SJSA1 (cell line): ENCODE measurements around the gene CARD18. TPM values are rescaled to one million over a fixed set of nuclear protein-coding genes. Genes with fewer than 3 reads are reported as not detected.
A peak's percentile ranks its signal among the peaks of the same experiment; 100 is the strongest.

Experiments
- DNase-seq, 2 experiments: peaks; one replicate each; pipeline ENCODE4 v3.0.0-alpha.2; 2015 to 2020; ENCODE audit warnings: low spot score in 2 of 2, low read depth in 1 of 2
- H3K27ac ChIP-seq: fragments of 250-450 bp; sonication (Bioruptor Pico); 2 replicates; pipeline ENCODE4 v1.5.1; 2020; ENCODE audit warnings: mild to moderate bottlenecking, moderate library complexity
- H3K27me3 ChIP-seq: fragments of 250-450 bp; sonication (Bioruptor Pico); replicated peaks from 2 replicates; pipeline ENCODE4 v1.5.1; 2020; ENCODE audit warnings: mild to moderate bottlenecking, moderate library complexity
- H3K36me3 ChIP-seq: fragments of 250-450 bp; sonication (Bioruptor Pico); 2 replicates; pipeline ENCODE4 v1.5.1; 2020; ENCODE audit warnings: mild to moderate bottlenecking
- H3K4me1 ChIP-seq: fragments of 250-450 bp; sonication (Bioruptor Pico); replicated peaks from 2 replicates; pipeline ENCODE4 v1.6.1; 2021; ENCODE audit warnings: mild to moderate bottlenecking
- H3K4me3 ChIP-seq: fragments of 250-450 bp; sonication (Bioruptor Pico); 2 replicates; pipeline ENCODE4 v1.5.1; 2020; ENCODE audit warnings: mild to moderate bottlenecking
- H3K9me3 ChIP-seq: fragments of 250-450 bp; sonication (Bioruptor Pico); replicated peaks from 2 replicates; pipeline ENCODE4 v1.5.1; 2020; ENCODE audit warnings: mild to moderate bottlenecking
- total RNA-seq: library from RNA; depleted of rRNA; stranded (reverse); fragments of >200 nt; shearing (Covaris generic); gene quantifications from 2 replicates; pipeline ENCODE4 v1.2.3, GENCODE V29; 2014; rRNA removed

Gene CARD18
- total RNA-seq: not detected in 2 replicates

DNA sequence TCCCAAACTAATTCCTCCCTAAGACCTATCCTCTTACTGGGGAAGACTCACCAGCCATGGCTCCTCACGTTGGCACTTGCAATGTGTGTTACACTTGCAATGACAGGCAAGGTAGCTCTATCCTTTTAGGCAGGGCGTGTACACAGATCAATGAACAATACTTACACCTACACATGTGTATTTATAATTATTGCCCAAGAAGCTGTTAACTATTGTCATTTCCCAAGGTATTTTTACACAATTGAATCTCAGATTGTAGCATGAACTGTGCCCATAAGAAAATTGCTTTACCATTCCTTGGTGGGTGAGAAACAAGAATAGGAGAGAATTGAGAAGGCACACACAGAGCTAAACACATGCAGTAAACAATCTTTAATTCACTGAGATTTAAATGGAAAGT lies at the start of gene CARD18:
Gene CARD18 (minus strand): TSS at position 101 of the 400 bp plus-strand sequence. CDS start 43 bp downstream, at position 58.
- H3K27ac ChIP-seq: no peak within 1 kb of the TSS
- DNase-seq: no peak
- H3K4me1 ChIP-seq: peaks cover 12% of the 10 kb centered on the region
- no peaks in the 10 kb centered on the region for H3K9me3 ChIP-seq
- no peaks in the 10 kb centered on the region for H3K27me3 ChIP-seq
- no peaks in the 10 kb centered on the region for H3K36me3 ChIP-seq
- no peak within 1 kb of the TSS for H3K4me3 ChIP-seq

- DNase-seq: no peak
- Histone ChIP-seq H3K4me3 (no peak overlapping the region), H3K36me3 (no peaks in the 10 kb centered on the region), H3K27me3 (no peaks in the 10 kb centered on the region), H3K27ac (no peak overlapping the region), H3K9me3 (no peaks in the 10 kb centered on the region), H3K4me1 (no peaks in the 10 kb centered on the region; the same call in 1 of the 2 replicates)
Measured at GRCh38 chr11:105183987-105184386, 44.4 kb upstream of the CARD18 start.

- Histone ChIP-seq H3K27me3 (no peaks in the 10 kb centered on the region), H3K27ac (no peak overlapping the region), H3K4me3 (no peak overlapping the region), H3K9me3 (no peaks in the 10 kb centered on the region), H3K4me1 (no peaks in the 10 kb centered on the region; the same call in 1 of the 2 replicates), H3K36me3 (no peaks in the 10 kb centered on the region)
- no peak for DNase-seq
Measured at GRCh38 chr11:105183426-105183825, 43.9 kb upstream of the CARD18 start.

GRCh38 chr11:105181521-105181920 lies 42.0 kb upstream of the CARD18 start:
- Histone ChIP-seq H3K36me3 (no peaks in the 10 kb centered on the region), H3K4me3 (no peak overlapping the region), H3K27ac (no peak overlapping the region), H3K27me3 (no peaks in the 10 kb centered on the region), H3K9me3 (no peaks in the 10 kb centered on the region), H3K4me1 (peaks cover 7% of the 10 kb centered on the region)
- DNase-seq: no peak

DNA sequence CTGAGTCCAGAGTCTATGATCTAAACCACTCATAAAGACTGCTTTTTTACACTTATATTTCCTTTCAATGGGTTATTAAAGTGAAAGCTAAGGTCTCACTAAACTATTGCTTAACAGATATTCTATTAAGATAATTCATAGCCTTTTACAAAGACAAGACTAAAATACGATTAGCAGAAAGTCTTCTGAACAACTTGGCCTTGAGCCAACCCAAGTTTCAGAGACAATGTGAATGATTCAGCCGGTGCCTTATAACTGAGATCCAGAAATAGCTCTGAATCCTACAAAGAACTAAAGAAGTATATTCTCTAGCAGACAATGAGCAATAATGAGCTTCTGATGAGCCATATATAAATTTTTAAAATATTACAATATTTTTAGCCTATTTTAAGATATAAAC lies 41.5 kb upstream of the CARD18 start:
- peaks cover 7% of the 10 kb centered on the region for H3K4me1 ChIP-seq
- DNase-seq: peak; percentile 5 to 41
- H3K36me3 ChIP-seq: no peaks in the 10 kb centered on the region
- H3K4me3 ChIP-seq: no peak overlapping the region
- no peak overlapping the region for H3K27ac ChIP-seq
- no peaks in the 10 kb centered on the region for H3K9me3 ChIP-seq
- H3K27me3 ChIP-seq: no peaks in the 10 kb centered on the region

DNA sequence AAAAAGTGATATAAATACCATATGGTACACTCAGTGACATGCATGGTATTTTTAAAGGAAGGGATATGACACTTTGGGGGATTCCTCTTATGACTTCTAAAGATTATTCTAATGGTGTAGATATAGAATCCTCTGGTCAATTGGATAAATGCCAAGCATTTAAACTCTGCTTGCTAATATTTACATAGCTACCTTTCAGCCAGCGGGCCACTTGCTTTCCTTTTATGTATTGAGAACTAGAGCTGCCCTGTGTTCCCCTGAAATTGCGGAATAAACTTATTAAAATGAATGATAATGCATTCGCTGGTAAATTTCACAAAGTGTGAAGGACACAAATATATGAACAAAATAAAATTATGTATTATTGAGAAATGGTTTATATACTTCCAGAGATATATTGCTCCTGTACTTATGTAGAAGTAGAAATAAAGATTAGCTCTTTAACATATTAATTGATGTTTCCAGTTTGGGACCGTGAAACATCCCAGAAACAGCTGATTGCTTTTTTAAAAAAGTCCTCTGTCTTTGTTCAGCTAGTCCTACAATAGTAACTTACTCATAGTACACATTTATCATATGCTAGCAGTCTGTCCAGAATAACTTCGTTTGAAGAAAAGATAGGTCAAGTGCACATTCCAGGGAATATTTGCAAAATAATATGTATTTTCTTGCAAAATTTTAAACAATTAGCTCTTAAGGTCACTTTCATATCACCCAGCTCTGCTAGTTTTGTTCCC lies 40.1 kb upstream of the CARD18 start:
- no peaks in the 10 kb centered on the region for H3K36me3 ChIP-seq
- no peak overlapping the region for H3K27ac ChIP-seq
- no peak overlapping the region for H3K4me3 ChIP-seq
- H3K4me1 ChIP-seq: peaks cover 7% of the 10 kb centered on the region
- DNase-seq: no peak
- no peaks in the 10 kb centered on the region for H3K9me3 ChIP-seq
- no peaks in the 10 kb centered on the region for H3K27me3 ChIP-seq

DNA sequence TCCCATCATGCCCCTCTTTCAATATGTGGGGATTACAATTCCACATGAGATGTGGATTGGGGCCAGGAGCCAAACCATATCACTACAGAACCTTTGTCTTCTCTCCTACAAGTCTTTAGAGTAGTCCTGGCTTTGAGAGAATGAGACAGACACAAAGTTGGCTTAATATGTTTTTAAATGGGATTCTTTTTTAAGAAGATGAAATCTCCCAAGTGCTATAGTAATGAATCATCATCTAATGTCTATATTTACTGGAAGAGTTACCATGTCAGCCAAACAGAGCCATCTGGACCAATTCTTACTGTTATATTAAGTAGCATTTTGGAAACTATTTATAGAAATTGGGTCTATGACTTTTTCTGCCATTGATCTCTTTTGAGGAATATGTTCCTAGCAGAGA lies 38.1 kb upstream of the CARD18 start:
- no peaks in the 10 kb centered on the region for H3K27me3 ChIP-seq
- peak in 1 of 2 experiments; percentile 43 for DNase-seq
- H3K4me3 ChIP-seq: no peak overlapping the region
- peaks cover 7% of the 10 kb centered on the region for H3K4me1 ChIP-seq
- H3K36me3 ChIP-seq: no peaks in the 10 kb centered on the region
- H3K9me3 ChIP-seq: no peaks in the 10 kb centered on the region
- H3K27ac ChIP-seq: peak overlapping the region; percentile 71

GRCh38 chr11:105168457-105168856 lies 28.9 kb upstream of the CARD18 start:
- Histone ChIP-seq H3K36me3 (no peaks in the 10 kb centered on the region), H3K9me3 (no peaks in the 10 kb centered on the region), H3K27me3 (no peaks in the 10 kb centered on the region), H3K4me1 (no peaks in the 10 kb centered on the region; the same call in 1 of the 2 replicates), H3K4me3 (no peak overlapping the region), H3K27ac (0 out of 2 replicates have a peak overlapping the region, but pooled peaks have one; percentile 9)
- DNase-seq: peak in 1 of 2 experiments; percentile 5

GRCh38 chr11:105167244-105167643 lies 27.7 kb upstream of the CARD18 start:
- H3K27me3 ChIP-seq: no peaks in the 10 kb centered on the region
- H3K36me3 ChIP-seq: no peaks in the 10 kb centered on the region
- no peaks in the 10 kb centered on the region for H3K9me3 ChIP-seq
- H3K27ac ChIP-seq: no peak overlapping the region
- H3K4me1 ChIP-seq: no peaks in the 10 kb centered on the region; the same call in 1 of the 2 replicates
- no peak for DNase-seq
- H3K4me3 ChIP-seq: no peak overlapping the region

GRCh38 chr11:105164208-105164607 lies 24.6 kb upstream of the CARD18 start:
- Histone ChIP-seq H3K27ac (no peak overlapping the region), H3K4me1 (no peaks in the 10 kb centered on the region; the same call in 1 of the 2 replicates), H3K9me3 (no peaks in the 10 kb centered on the region), H3K27me3 (no peaks in the 10 kb centered on the region), H3K36me3 (no peaks in the 10 kb centered on the region), H3K4me3 (no peak overlapping the region)
- no peak for DNase-seq

DNA sequence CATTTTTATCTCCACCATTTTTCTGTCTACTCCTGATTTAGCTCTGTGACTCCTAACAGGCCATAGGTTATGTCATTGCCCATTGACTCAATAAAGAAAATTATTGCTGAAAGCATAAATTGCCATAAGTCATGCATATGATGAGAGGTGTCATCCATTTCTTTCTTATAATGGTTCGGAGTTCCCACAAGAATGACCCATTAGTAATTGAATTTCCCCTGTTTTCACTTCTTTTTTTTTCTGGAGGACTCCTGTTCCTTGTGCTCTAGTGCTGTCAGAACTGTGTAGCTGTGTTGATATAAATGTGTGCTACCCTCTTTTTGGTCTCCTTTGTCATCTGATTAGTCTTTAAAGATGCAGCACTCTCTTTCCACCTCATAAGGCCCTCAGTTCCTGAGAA lies 22.9 kb upstream of the CARD18 start:
- no peaks in the 10 kb centered on the region for H3K9me3 ChIP-seq
- H3K27ac ChIP-seq: no peak overlapping the region
- H3K27me3 ChIP-seq: no peaks in the 10 kb centered on the region
- no peak overlapping the region for H3K4me3 ChIP-seq
- H3K36me3 ChIP-seq: no peaks in the 10 kb centered on the region
- H3K4me1 ChIP-seq: no peaks in the 10 kb centered on the region
- DNase-seq: no peak

DNA sequence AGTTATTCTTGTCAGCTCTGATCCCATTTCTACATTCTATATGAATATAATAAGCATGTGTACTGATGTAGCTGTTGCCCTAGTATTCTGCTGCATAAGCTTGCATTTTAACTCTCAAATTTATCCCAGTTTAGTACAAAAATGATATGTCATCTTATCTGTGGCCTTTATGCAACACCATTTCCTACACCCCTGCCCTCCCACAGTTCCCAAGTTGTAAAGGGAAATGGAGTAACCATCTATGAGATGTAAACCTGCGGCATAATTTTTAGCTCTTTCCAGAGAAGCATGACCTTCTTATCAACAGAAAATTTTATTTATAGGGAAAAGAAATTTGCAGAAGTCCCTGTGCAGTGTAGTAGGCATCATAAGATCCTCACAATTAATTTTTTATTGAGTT lies 18.9 kb upstream of the CARD18 start:
- no peak overlapping the region for H3K4me3 ChIP-seq
- H3K9me3 ChIP-seq: no peaks in the 10 kb centered on the region
- no peak overlapping the region for H3K27ac ChIP-seq
- H3K4me1 ChIP-seq: no peaks in the 10 kb centered on the region
- H3K27me3 ChIP-seq: no peaks in the 10 kb centered on the region
- no peak for DNase-seq
- no peaks in the 10 kb centered on the region for H3K36me3 ChIP-seq

- H3K36me3 ChIP-seq: no peaks in the 10 kb centered on the region
- peaks cover 11% of the 10 kb centered on the region for H3K4me1 ChIP-seq
Measured at GRCh38 chr11:105156720-105157119, 17.2 kb upstream of the CARD18 start.

DNA sequence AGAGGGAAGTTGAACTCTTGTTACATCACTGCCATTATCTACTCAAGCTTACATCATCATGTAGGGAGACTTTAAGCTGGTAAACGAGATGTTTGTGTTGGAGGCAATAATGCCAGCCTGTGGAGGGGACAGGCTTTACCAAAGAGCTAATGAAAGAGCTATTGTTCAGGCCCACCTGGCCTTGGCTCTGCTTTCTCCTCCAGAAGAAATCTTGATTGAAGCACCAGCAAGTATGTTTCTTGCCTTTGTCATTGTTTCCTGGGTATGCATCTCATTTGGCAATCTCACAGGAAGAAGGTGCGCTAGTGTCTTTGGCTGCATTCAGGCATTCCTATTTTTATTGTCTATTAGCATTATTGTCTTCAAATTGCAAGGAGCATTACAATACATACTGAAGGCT lies 16.7 kb upstream of the CARD18 start:
- H3K4me1 ChIP-seq: peaks cover 11% of the 10 kb centered on the region
- no peaks in the 10 kb centered on the region for H3K9me3 ChIP-seq
- no peaks in the 10 kb centered on the region for H3K27me3 ChIP-seq
- no peaks in the 10 kb centered on the region for H3K36me3 ChIP-seq
- no peak overlapping the region for H3K4me3 ChIP-seq
- DNase-seq: no peak
- H3K27ac ChIP-seq: no peak overlapping the region

More at GRCh38 chr11:105156720-105157119, 17.2 kb upstream of the CARD18 start:
- H3K9me3 ChIP-seq: no peaks in the 10 kb centered on the region
- H3K27me3 ChIP-seq: no peaks in the 10 kb centered on the region
- DNase-seq: no peak
- H3K4me3 ChIP-seq: no peak overlapping the region
- H3K27ac ChIP-seq: no peak overlapping the region
